ENCODE data around the gene OCA2. TPM values are rescaled to one million over a fixed set of nuclear protein-coding genes. Genes with fewer than 3 reads are reported as not detected.

Gene OCA2
- total RNA-seq, 2 experiments from 2014 or later = not detected

GRCh38 chr15:27903405-27903804, 195.7 kb downstream of the OCA2 start:
- H3K27me3 Mint-ChIP-seq = no peaks in the 10 kb centered on the region
- POLR2A ChIA-PET = no interaction called here
- no peak for ATAC-seq (ENCODE audit: low read depth)

GRCh38 chr15:27902680-27903385, 196.3 kb downstream of the OCA2 start:
- H3K4me1 Mint-ChIP-seq = no peaks in the 10 kb centered on the region
- DNase-seq (no peak), ATAC-seq (ENCODE audit: low read depth) (no peak)
- POLR2A ChIA-PET = no interaction called here
- no peak overlapping the region for H3K4me3 Mint-ChIP-seq
- H3K27ac Mint-ChIP-seq = no peak overlapping the region
- H3K36me3 Mint-ChIP-seq = no peaks in the 10 kb centered on the region
- no peaks in the 10 kb centered on the region for H3K27me3 Mint-ChIP-seq
- no peaks in the 10 kb centered on the region for H3K9me3 Mint-ChIP-seq

More at GRCh38 chr15:27903405-27903804, 195.7 kb downstream of the OCA2 start:
- no peaks in the 10 kb centered on the region for H3K9me3 Mint-ChIP-seq
- H3K4me1 Mint-ChIP-seq = no peaks in the 10 kb centered on the region
- H3K4me3 Mint-ChIP-seq = no peak overlapping the region
- no peak for DNase-seq
- no peak overlapping the region for H3K27ac Mint-ChIP-seq
- H3K36me3 Mint-ChIP-seq = no peaks in the 10 kb centered on the region

- DNase-seq (no peak), ATAC-seq (ENCODE audit: low read depth) (no peak)
- POLR2A ChIA-PET = no interaction called here
- Mint-ChIP-seq H3K9me3 (peaks cover 2% of the 10 kb centered on the region), H3K36me3 (no peaks in the 10 kb centered on the region), H3K27ac (no peak overlapping the region), H3K4me1 (no peaks in the 10 kb centered on the region), H3K27me3 (no peaks in the 10 kb centered on the region), H3K4me3 (no peak overlapping the region)
These were observed 199.4 kb downstream of the OCA2 start for GRCh38 chr15:27899583-27900285.

- ATAC-seq (ENCODE audit: low read depth) = no peak
- POLR2A ChIA-PET = no interaction called here
- Mint-ChIP-seq H3K27me3 (no peaks in the 10 kb centered on the region), H3K9me3 (peaks cover 6% of the 10 kb centered on the region), H3K4me3 (no peak overlapping the region), H3K36me3 (no peaks in the 10 kb centered on the region), H3K27ac (no peak overlapping the region), H3K4me1 (no peaks in the 10 kb centered on the region)
- no peak for DNase-seq
These were observed 201.6 kb downstream of the OCA2 start for GRCh38 chr15:27897481-27897880.

- no peak for DNase-seq
- Mint-ChIP-seq H3K4me1 (no peaks in the 10 kb centered on the region), H3K4me3 (no peak overlapping the region), H3K36me3 (no peaks in the 10 kb centered on the region), H3K27ac (no peak overlapping the region), H3K9me3 (peaks cover 10% of the 10 kb centered on the region), H3K27me3 (no peaks in the 10 kb centered on the region)
- no peak for ATAC-seq (ENCODE audit: low read depth)
- POLR2A ChIA-PET = no interaction called here
These were observed 204.5 kb downstream of the OCA2 start for GRCh38 chr15:27894645-27895044.

GRCh38 chr15:27889258-27889657, 209.9 kb downstream of the OCA2 start:
- POLR2A ChIA-PET = no interaction called here
- no peak for ATAC-seq (ENCODE audit: low read depth)

GRCh38 chr15:27885201-27885600, 213.9 kb downstream of the OCA2 start:
- Mint-ChIP-seq H3K4me1 (no peaks in the 10 kb centered on the region), H3K4me3 (no peak overlapping the region), H3K27ac (no peak overlapping the region), H3K9me3 (peaks cover 12% of the 10 kb centered on the region), H3K27me3 (no peaks in the 10 kb centered on the region), H3K36me3 (no peaks in the 10 kb centered on the region)
- ATAC-seq (ENCODE audit: low read depth) = no peak
- DNase-seq = no peak
- POLR2A ChIA-PET = no interaction called here

More at GRCh38 chr15:27889258-27889657, 209.9 kb downstream of the OCA2 start:
- no peak for DNase-seq
- Mint-ChIP-seq H3K9me3 (peaks cover 14% of the 10 kb centered on the region), H3K4me1 (no peaks in the 10 kb centered on the region), H3K36me3 (no peaks in the 10 kb centered on the region), H3K27me3 (no peaks in the 10 kb centered on the region), H3K4me3 (no peak overlapping the region), H3K27ac (no peak overlapping the region)

- H3K27ac Mint-ChIP-seq = no peak overlapping the region
- H3K4me1 Mint-ChIP-seq = no peaks in the 10 kb centered on the region
- H3K9me3 Mint-ChIP-seq = peaks cover 12% of the 10 kb centered on the region
- H3K4me3 Mint-ChIP-seq = no peak overlapping the region
- POLR2A ChIA-PET = no interaction called here
- no peak for ATAC-seq (ENCODE audit: low read depth)
- H3K27me3 Mint-ChIP-seq = no peaks in the 10 kb centered on the region
- H3K36me3 Mint-ChIP-seq = no peaks in the 10 kb centered on the region
- DNase-seq = no peak
These were observed 214.4 kb downstream of the OCA2 start for GRCh38 chr15:27884726-27885125.

- peaks cover 4% of the 10 kb centered on the region for H3K9me3 Mint-ChIP-seq
- H3K4me3 Mint-ChIP-seq = no peak overlapping the region
- H3K27me3 Mint-ChIP-seq = no peaks in the 10 kb centered on the region
- no peaks in the 10 kb centered on the region for H3K4me1 Mint-ChIP-seq
- ATAC-seq (ENCODE audit: low read depth) (no peak), DNase-seq (no peak)
- H3K27ac Mint-ChIP-seq = no peak overlapping the region
- H3K36me3 Mint-ChIP-seq = no peaks in the 10 kb centered on the region
- POLR2A ChIA-PET = no interaction called here
These were observed 220.3 kb downstream of the OCA2 start for GRCh38 chr15:27878841-27879240.

- Mint-ChIP-seq H3K27me3 (no peaks in the 10 kb centered on the region), H3K27ac (no peak overlapping the region), H3K4me3 (no peak overlapping the region), H3K9me3 (no peaks in the 10 kb centered on the region), H3K4me1 (no peaks in the 10 kb centered on the region), H3K36me3 (no peaks in the 10 kb centered on the region)
- no peak for DNase-seq
- POLR2A ChIA-PET = no interaction called here
- no peak for ATAC-seq (ENCODE audit: low read depth)
These were observed 225.3 kb downstream of the OCA2 start for GRCh38 chr15:27873828-27874227.

GRCh38 chr15:27873039-27873438, 226.1 kb downstream of the OCA2 start:
- Mint-ChIP-seq H3K4me1 (no peaks in the 10 kb centered on the region), H3K27ac (no peak overlapping the region), H3K9me3 (no peaks in the 10 kb centered on the region), H3K4me3 (no peak overlapping the region), H3K36me3 (no peaks in the 10 kb centered on the region), H3K27me3 (no peaks in the 10 kb centered on the region)
- ATAC-seq (ENCODE audit: low read depth) (no peak), DNase-seq (no peak)
- POLR2A ChIA-PET = no interaction called here

- H3K9me3 Mint-ChIP-seq = no peaks in the 10 kb centered on the region
These were observed 226.8 kb downstream of the OCA2 start for GRCh38 chr15:27872355-27872754.

GRCh38 chr15:27871902-27872260, 227.2 kb downstream of the OCA2 start:
- no peak for ATAC-seq (ENCODE audit: low read depth)
- H3K27ac Mint-ChIP-seq = no peak overlapping the region
- H3K36me3 Mint-ChIP-seq = no peaks in the 10 kb centered on the region
- H3K9me3 Mint-ChIP-seq = no peaks in the 10 kb centered on the region
- no peaks in the 10 kb centered on the region for H3K27me3 Mint-ChIP-seq
- no peak for DNase-seq
- no peak overlapping the region for H3K4me3 Mint-ChIP-seq
- H3K4me1 Mint-ChIP-seq = no peaks in the 10 kb centered on the region
- POLR2A ChIA-PET = no interaction called here

More at GRCh38 chr15:27872355-27872754, 226.8 kb downstream of the OCA2 start:
- H3K36me3 Mint-ChIP-seq = no peaks in the 10 kb centered on the region
- no peaks in the 10 kb centered on the region for H3K4me1 Mint-ChIP-seq
- DNase-seq (no peak), ATAC-seq (ENCODE audit: low read depth) (no peak)
- H3K4me3 Mint-ChIP-seq = no peak overlapping the region
- no peaks in the 10 kb centered on the region for H3K27me3 Mint-ChIP-seq
- POLR2A ChIA-PET = no interaction called here
- no peak overlapping the region for H3K27ac Mint-ChIP-seq

GRCh38 chr15:27871078-27871901, 227.8 kb downstream of the OCA2 start:
- ATAC-seq (ENCODE audit: low read depth) (no peak), DNase-seq (no peak)
- POLR2A ChIA-PET = no interaction called here
- H3K27ac Mint-ChIP-seq = no peak overlapping the region
- H3K4me3 Mint-ChIP-seq = no peak overlapping the region
- no peaks in the 10 kb centered on the region for H3K27me3 Mint-ChIP-seq
- no peaks in the 10 kb centered on the region for H3K4me1 Mint-ChIP-seq
- H3K36me3 Mint-ChIP-seq = no peaks in the 10 kb centered on the region
- no peaks in the 10 kb centered on the region for H3K9me3 Mint-ChIP-seq

Measured in activated naive CD8-positive, alpha-beta T cell treated with anti-CD3 and anti-CD28 coated beads, Interleukin-2, amount 10 ng/mL, durations not matched to agents 7 days and 5 days (primary cell).